Fibroblast of skin of right quadriceps (primary cell): ENCODE results near the gene DHRS9.

Experiments
- DNase-seq: peaks from one replicate; pipeline ENCODE4 v3.0.0-alpha.2; 2013

Gene DHRS9

GRCh38 chr2:169136885-169137534 is 67.6 kb downstream of the DHRS9 start:
- no peak for DNase-seq

- DNase-seq, result no peak
Measured at GRCh38 chr2:169137924-169138323, 68.6 kb downstream of the DHRS9 start.

GRCh38 chr2:169139145-169139544 is 69.8 kb downstream of the DHRS9 start:
- DNase-seq, result no peak

- DNase-seq, result no peak
Measured at GRCh38 chr2:169139993-169140767, 70.8 kb downstream of the DHRS9 start.

- DNase-seq, result peak; percentile 51
Measured at GRCh38 chr2:169141713-169142352, 72.5 kb downstream of the DHRS9 start.

GRCh38 chr2:169143998-169144397 is 74.6 kb downstream of the DHRS9 start:
- no peak for DNase-seq
